H1 (cell line): Measurements from ENCODE around the gene ADGRB2. TPM values are rescaled to one million over a fixed set of nuclear protein-coding genes. Genes with fewer than 3 reads are reported as not detected.

ENCODE experiments used
- CBX8 ChIP-seq: fragments of 300-800, 300-1000 bp; sonication (generic); IDR thresholded peaks from 2 replicates; pipeline ENCODE4 v1.7.1; 2016; ENCODE audit warnings: low read depth, low read length, borderline replicate concordance
- RFX5 ChIP-seq: IDR thresholded peaks from 2 replicates; pipeline ENCODE4 v1.6.1; 2011; ENCODE audit warnings: low read depth, low read length, improper control_type of control experiment, borderline replicate concordance
- TBP ChIP-seq: IDR thresholded peaks from 2 replicates; pipeline ENCODE4 v1.6.1; 2011; ENCODE audit warnings: low read depth, low read length, improper control_type of control experiment
- polyA plus RNA-seq, 7 experiments: library from polyadenylated mRNA; depleted of rRNA in 3 of 7; stranded (reverse) in 5 of 7; unstranded in 2 of 7; fragments of >200 nt in 5 of 7; fragments of 200-250 nt in 2 of 7; gene quantifications; 1 replicate in 5 of 7; 2 replicates in 1 of 7; 4 replicates in 1 of 7; pipeline versions ENCODE4 v1.2.1 to v1.2.3, GENCODE V29; 2011 to 2013; ENCODE audit warnings: missing spikeins in 2 of 7, mixed read lengths in 2 of 7
- total RNA-seq: library from RNA; stranded (reverse); fragmentation: NEBNext Ultra II Directional; extraction: Animal tissue kit (Norgen Biotek cat#: 25700); gene quantifications from 2 replicates; pipeline ENCODE4 v1.2.1, GENCODE V29; 2021
- TF ChIP-seq, protein P1 (sequence below): fragments of 300-600 bp; sonication (generic); IDR thresholded peaks from 2 replicates; pipeline ENCODE4 v1.7.1; 2012; ENCODE audit warnings: low read length, moderate library complexity, mild to moderate bottlenecking, inconsistent platforms; ENCODE audit not compliant: insufficient replicate concordance

The ADGRB2 gene
- total and polyA plus RNA-seq, 2 of the 8 experiments (the other 6 are each of a cell fraction or from before 2014, with no cell fraction given), result 15.6 to 26.2 TPM

DNA sequence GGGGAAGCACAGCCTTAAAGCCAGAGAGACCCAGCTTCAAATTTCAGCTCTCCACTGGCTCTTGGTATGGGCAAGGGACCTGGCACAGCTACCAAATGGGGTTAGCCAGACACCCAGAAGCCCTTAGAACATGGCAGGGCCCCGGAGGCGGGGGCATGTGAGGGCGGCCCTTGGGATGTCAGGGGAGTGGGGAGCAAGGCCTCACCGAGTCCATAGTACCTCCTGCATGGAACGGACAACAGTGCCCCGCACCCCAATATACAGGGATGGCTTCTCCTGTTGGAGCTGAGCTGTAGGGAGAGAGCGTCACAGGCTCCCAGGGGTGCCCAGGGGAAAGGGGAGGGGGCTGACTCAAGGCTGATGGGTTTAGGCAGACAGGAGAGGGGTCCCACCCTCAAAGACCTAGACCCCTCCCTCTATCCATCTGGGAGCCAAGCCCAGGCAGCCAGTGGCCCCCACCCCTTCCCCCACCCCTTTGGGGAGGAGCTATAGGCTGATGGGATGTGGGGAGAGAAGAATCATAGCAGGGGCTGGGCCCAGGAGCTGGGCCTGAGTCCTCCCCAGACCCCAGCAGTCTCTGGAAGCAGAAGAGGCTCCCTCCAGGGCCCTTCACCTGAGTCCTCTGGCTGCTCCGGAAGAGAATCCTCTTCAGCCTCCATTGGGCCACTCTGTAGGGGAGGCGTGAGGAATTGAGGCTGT is 35.2 kb upstream of the ADGRB2 start (continued):
- TF ChIP-seq TBP (no peak), CBX8 (no peak), RFX5 (no peak)
- TF ChIP-seq, protein P1, sequence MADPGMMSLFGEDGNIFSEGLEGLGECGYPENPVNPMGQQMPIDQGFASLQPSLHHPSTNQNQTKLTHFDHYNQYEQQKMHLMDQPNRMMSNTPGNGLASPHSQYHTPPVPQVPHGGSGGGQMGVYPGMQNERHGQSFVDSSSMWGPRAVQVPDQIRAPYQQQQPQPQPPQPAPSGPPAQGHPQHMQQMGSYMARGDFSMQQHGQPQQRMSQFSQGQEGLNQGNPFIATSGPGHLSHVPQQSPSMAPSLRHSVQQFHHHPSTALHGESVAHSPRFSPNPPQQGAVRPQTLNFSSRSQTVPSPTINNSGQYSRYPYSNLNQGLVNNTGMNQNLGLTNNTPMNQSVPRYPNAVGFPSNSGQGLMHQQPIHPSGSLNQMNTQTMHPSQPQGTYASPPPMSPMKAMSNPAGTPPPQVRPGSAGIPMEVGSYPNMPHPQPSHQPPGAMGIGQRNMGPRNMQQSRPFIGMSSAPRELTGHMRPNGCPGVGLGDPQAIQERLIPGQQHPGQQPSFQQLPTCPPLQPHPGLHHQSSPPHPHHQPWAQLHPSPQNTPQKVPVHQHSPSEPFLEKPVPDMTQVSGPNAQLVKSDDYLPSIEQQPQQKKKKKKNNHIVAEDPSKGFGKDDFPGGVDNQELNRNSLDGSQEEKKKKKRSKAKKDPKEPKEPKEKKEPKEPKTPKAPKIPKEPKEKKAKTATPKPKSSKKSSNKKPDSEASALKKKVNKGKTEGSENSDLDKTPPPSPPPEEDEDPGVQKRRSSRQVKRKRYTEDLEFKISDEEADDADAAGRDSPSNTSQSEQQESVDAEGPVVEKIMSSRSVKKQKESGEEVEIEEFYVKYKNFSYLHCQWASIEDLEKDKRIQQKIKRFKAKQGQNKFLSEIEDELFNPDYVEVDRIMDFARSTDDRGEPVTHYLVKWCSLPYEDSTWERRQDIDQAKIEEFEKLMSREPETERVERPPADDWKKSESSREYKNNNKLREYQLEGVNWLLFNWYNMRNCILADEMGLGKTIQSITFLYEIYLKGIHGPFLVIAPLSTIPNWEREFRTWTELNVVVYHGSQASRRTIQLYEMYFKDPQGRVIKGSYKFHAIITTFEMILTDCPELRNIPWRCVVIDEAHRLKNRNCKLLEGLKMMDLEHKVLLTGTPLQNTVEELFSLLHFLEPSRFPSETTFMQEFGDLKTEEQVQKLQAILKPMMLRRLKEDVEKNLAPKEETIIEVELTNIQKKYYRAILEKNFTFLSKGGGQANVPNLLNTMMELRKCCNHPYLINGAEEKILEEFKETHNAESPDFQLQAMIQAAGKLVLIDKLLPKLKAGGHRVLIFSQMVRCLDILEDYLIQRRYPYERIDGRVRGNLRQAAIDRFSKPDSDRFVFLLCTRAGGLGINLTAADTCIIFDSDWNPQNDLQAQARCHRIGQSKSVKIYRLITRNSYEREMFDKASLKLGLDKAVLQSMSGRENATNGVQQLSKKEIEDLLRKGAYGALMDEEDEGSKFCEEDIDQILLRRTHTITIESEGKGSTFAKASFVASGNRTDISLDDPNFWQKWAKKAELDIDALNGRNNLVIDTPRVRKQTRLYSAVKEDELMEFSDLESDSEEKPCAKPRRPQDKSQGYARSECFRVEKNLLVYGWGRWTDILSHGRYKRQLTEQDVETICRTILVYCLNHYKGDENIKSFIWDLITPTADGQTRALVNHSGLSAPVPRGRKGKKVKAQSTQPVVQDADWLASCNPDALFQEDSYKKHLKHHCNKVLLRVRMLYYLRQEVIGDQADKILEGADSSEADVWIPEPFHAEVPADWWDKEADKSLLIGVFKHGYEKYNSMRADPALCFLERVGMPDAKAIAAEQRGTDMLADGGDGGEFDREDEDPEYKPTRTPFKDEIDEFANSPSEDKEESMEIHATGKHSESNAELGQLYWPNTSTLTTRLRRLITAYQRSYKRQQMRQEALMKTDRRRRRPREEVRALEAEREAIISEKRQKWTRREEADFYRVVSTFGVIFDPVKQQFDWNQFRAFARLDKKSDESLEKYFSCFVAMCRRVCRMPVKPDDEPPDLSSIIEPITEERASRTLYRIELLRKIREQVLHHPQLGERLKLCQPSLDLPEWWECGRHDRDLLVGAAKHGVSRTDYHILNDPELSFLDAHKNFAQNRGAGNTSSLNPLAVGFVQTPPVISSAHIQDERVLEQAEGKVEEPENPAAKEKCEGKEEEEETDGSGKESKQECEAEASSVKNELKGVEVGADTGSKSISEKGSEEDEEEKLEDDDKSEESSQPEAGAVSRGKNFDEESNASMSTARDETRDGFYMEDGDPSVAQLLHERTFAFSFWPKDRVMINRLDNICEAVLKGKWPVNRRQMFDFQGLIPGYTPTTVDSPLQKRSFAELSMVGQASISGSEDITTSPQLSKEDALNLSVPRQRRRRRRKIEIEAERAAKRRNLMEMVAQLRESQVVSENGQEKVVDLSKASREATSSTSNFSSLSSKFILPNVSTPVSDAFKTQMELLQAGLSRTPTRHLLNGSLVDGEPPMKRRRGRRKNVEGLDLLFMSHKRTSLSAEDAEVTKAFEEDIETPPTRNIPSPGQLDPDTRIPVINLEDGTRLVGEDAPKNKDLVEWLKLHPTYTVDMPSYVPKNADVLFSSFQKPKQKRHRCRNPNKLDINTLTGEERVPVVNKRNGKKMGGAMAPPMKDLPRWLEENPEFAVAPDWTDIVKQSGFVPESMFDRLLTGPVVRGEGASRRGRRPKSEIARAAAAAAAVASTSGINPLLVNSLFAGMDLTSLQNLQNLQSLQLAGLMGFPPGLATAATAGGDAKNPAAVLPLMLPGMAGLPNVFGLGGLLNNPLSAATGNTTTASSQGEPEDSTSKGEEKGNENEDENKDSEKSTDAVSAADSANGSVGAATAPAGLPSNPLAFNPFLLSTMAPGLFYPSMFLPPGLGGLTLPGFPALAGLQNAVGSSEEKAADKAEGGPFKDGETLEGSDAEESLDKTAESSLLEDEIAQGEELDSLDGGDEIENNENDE, result no peak
